Measurements from ENCODE around the gene RSPO1.

Gene RSPO1

DNA sequence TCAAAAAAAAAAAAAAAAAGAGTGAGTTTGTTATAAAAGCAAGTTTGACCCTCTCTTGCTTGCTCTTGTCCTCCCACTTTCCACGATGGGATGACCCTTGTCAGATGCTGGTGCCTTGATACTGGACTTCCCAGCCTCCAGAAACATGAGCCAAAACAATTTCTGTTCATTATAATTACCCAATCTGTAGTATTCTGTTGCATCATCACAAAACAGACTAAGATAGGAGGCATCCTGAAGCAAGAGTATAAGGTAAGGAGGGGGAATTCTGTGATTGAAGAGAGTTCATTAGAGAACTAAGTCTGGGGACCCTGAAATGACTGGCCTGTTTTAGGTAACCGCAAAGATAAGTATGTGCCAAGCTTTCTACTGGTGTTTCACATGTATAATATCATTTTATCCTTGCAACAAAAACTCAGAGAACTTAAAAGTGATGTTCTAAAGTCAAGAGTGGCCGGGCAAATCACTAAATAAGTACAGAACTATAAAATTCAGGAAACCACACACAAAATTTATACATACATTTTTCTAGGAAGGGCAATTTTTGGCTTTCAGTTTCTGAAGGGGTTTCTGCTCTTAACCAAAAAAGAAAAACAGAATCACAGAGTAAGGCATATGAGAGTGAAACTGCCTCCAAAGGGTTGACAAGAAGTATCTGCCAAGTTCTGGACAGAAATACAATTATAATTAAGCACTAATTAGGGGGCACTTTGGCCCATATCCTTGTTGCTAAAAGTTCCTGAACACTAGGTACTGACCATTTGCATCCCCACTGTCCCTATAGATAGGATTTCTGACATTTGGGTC, 64.0 kb downstream of the RSPO1 start:
- no peaks in the 10 kb centered on the region for H3K4me1 ChIP-seq (ENCODE audit: control insufficient read depth, insufficient read depth, low read length)
- H3K27ac ChIP-seq (ENCODE audit: low read length): no peak overlapping the region
- WGBS (ENCODE audit: insufficient coverage, insufficient read length): no CpG with 5 or more reads among the region's 3 CpGs
- H3K4me3 ChIP-seq (ENCODE audit: low read length): no peak overlapping the region
- H3K27me3 ChIP-seq (ENCODE audit: control insufficient read depth, insufficient read depth, low read length): no peaks in the 10 kb centered on the region
- DNase-seq (ENCODE audit: low read depth, low spot score): no peak
- H3K36me3 ChIP-seq (ENCODE audit: control insufficient read depth, insufficient read depth, low read length): peaks cover 62% of the 10 kb centered on the region
- H3K9me3 ChIP-seq (ENCODE audit: control insufficient read depth, insufficient read depth, low read length): no peaks in the 10 kb centered on the region

DNA sequence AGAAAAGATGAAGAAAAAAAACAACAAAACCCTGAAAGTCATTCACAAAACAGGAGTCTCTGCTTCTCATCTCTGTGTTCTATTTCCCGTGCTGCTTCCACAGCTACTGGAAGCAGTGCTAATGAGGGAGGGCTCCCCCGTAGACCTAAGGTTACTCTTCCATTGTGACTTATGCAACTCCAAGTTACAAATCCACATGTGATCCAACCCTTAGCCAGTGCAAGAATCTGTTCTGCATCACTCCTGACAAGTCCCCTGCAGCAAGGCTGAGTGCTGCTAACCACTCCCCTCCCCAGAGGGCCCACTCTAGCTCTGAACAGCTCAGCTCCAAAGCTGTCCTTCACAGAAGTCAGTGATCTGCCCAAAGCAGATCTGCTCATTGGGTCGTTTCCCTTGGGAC, 67.7 kb downstream of the RSPO1 start:
- no peak for DNase-seq (ENCODE audit: low read depth, low spot score)
- no CpG with 5 or more reads among the region's 3 CpGs for WGBS (ENCODE audit: insufficient coverage, insufficient read length)
- no peaks in the 10 kb centered on the region for H3K27me3 ChIP-seq (ENCODE audit: control insufficient read depth, insufficient read depth, low read length)
- H3K9me3 ChIP-seq (ENCODE audit: control insufficient read depth, insufficient read depth, low read length): no peaks in the 10 kb centered on the region
- H3K4me3 ChIP-seq (ENCODE audit: low read length): no peak overlapping the region
- peaks cover 35% of the 10 kb centered on the region for H3K36me3 ChIP-seq (ENCODE audit: control insufficient read depth, insufficient read depth, low read length)
- no peak overlapping the region for H3K27ac ChIP-seq (ENCODE audit: low read length)
- H3K4me1 ChIP-seq (ENCODE audit: control insufficient read depth, insufficient read depth, low read length): no peaks in the 10 kb centered on the region

DNA sequence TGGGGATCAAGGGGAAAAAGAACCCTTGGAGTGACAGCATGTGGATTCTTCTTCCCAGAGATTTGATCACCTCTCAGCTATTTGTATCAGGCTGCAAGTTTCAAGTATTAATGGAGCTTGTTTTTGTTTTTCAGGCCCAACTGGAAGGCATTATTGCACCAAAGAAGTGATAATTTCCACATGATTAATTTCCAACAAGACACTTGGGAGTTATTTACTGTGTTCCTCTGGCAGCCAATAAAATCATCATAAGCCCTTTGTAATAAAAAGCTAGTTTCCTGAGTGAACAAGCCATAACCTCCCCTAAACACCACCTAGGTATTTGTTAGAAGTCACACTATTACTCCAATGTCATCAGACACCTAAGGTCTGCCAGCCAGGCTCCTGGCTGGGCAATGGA, 69.8 kb downstream of the RSPO1 start:
- Histone ChIP-seq H3K4me3 (ENCODE audit: low read length) (no peak overlapping the region), H3K36me3 (ENCODE audit: control insufficient read depth, insufficient read depth, low read length) (peaks cover 28% of the 10 kb centered on the region; the same call in 1 of the 2 replicates), H3K27me3 (ENCODE audit: control insufficient read depth, insufficient read depth, low read length) (no peaks in the 10 kb centered on the region), H3K27ac (ENCODE audit: low read length) (no peak overlapping the region), H3K9me3 (ENCODE audit: control insufficient read depth, insufficient read depth, low read length) (no peaks in the 10 kb centered on the region), H3K4me1 (ENCODE audit: control insufficient read depth, insufficient read depth, low read length) (no peaks in the 10 kb centered on the region)
- DNase-seq (ENCODE audit: low read depth, low spot score): no peak

DNA sequence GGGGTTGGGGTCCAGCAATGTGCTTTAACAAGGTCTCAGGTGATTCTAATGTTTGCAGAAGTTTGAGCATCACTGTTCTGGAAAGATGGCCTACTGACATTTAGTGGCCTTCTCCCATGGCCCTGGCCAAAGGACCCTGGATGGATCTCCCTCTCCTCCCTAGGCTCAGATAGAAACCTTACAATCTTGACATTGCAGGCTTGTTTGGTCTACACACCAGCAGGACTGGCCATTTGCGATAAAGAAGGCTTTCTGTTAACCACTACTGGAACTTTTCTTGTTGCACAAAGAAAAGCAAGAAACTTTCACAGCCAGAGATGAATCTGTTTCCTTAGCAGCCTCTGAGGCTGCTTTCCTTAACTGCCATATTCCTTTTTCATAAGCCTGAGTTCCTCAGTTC, 71.7 kb downstream of the RSPO1 start:
- no peak overlapping the region for H3K27ac ChIP-seq (ENCODE audit: low read length)
- H3K9me3 ChIP-seq (ENCODE audit: control insufficient read depth, insufficient read depth, low read length): no peaks in the 10 kb centered on the region

More for the DNA sequence above, 71.7 kb downstream of the RSPO1 start:
- Histone ChIP-seq H3K36me3 (ENCODE audit: control insufficient read depth, insufficient read depth, low read length) (peaks cover 15% of the 10 kb centered on the region; the same call in 1 of the 2 replicates), H3K4me1 (ENCODE audit: control insufficient read depth, insufficient read depth, low read length) (no peaks in the 10 kb centered on the region), H3K4me3 (ENCODE audit: low read length) (no peak overlapping the region), H3K27me3 (ENCODE audit: control insufficient read depth, insufficient read depth, low read length) (no peaks in the 10 kb centered on the region)
- no peak for DNase-seq (ENCODE audit: low read depth, low spot score)
- no CpG with 5 or more reads among the region's 1 CpG for WGBS (ENCODE audit: insufficient coverage, insufficient read length)

Measured in iPS DF 6.9 (cell line).